K562 (cell line): ENCODE data around the gene BPTF. TPM values are rescaled to one million over a fixed set of nuclear protein-coding genes. Genes with fewer than 3 reads are reported as not detected.

Experiments used
- ADNP ChIP-seq: fragments of 200-800 bp; sonication (Bioruptor generic); IDR thresholded peaks from 2 replicates; pipeline ENCODE4 v1.6.1; 2016; ENCODE audit warnings: missing genetic modification characterization, missing compliant biosample characterization
- ETV6 ChIP-seq, 3 experiments: fragments of 150-350 bp in 1 of 3; sonication (generic) in 1 of 3; formaldehyde crosslinking in 1 of 3; IDR thresholded peaks; 2 replicates each; pipeline versions ENCODE4 v1.6.1 to v1.8.0; 2014 to 2022; ENCODE audit warnings: borderline replicate concordance in 2 of 3, low read depth in 2 of 3, antibody characterized with exemption in 1 of 3, low read length in 1 of 3, mild to moderate bottlenecking in 1 of 3, missing genetic modification reagents in 1 of 3
- FOXM1 ChIP-seq, 2 experiments: fragments of 450-650 bp in 1 of 2; sonication (generic) in 1 of 2; formaldehyde crosslinking in 1 of 2; IDR thresholded peaks; 2 replicates each; pipeline versions ENCODE4 v1.6.1 to v1.9.0; 2017 to 2022; ENCODE audit warnings: low read depth in 2 of 2, mild to moderate bottlenecking in 2 of 2, missing genetic modification reagents in 1 of 2, moderate library complexity in 1 of 2
- HDAC2 ChIP-seq: fragments of 450-650 bp; IDR thresholded peaks from 2 replicates; pipeline ENCODE4 v1.6.1; 2016; ENCODE audit warnings: mild to moderate bottlenecking
- KHSRP ChIP-seq: fragments of 450-650 bp; IDR thresholded peaks from 2 replicates; pipeline ENCODE4 v1.6.1; 2017
- MAZ ChIP-seq, 2 experiments: fragments of 450-650 bp in 1 of 2; sonication (generic) in 1 of 2; formaldehyde crosslinking; IDR thresholded peaks in 1 of 2; conservative IDR thresholded peaks in 1 of 2; 2 replicates each; pipeline versions ENCODE4 v1.4.0 to v1.5.0; 2020; ENCODE audit warnings: mild to moderate bottlenecking in 1 of 2, missing genetic modification reagents in 1 of 2
- NCOA6 ChIP-seq: fragments of 450-650 bp; IDR thresholded peaks from 2 replicates; pipeline ENCODE4 v1.6.1; 2017; ENCODE audit warnings: mild to moderate bottlenecking
- NCOR1 ChIP-seq: fragments of 450-650 bp; IDR thresholded peaks from 2 replicates; pipeline ENCODE4 v1.6.1; 2016; ENCODE audit warnings: mild to moderate bottlenecking, moderate library complexity
- PHF20 ChIP-seq: fragments of 450-650 bp; IDR thresholded peaks from 2 replicates; pipeline ENCODE4 v1.6.1; 2018; ENCODE audit not compliant: partially characterized antibody
- SMAD3 ChIP-seq: fragments of 450-650 bp; formaldehyde crosslinking; conservative IDR thresholded peaks from 2 replicates; pipeline ENCODE4 v1.4.0; 2020; ENCODE audit warnings: mild to moderate bottlenecking
- SOX6 ChIP-seq: fragments of 450-650 bp; IDR thresholded peaks from 2 replicates; pipeline ENCODE4 v1.6.1; 2014; ENCODE audit warnings: mild to moderate bottlenecking
- TAL1 ChIP-seq: fragments of 450-650 bp; IDR thresholded peaks from 2 replicates; pipeline ENCODE4 v1.6.1; 2016; ENCODE audit warnings: mild to moderate bottlenecking
- TOE1 ChIP-seq, 2 experiments: fragments of 450-650 bp in 1 of 2; sonication (generic) in 1 of 2; formaldehyde crosslinking in 1 of 2; IDR thresholded peaks; 2 replicates each; pipeline versions ENCODE4 v1.7.1 to v1.8.0; 2016 to 2022; ENCODE audit warnings: borderline replicate concordance in 2 of 2, mild to moderate bottlenecking in 2 of 2, antibody characterized with exemption in 1 of 2, inconsistent platforms in 1 of 2, low read depth in 1 of 2, missing genetic modification reagents in 1 of 2, moderate library complexity in 1 of 2
- XRCC5 ChIP-seq: fragments of 200-400 bp; formaldehyde crosslinking; IDR thresholded peaks from 2 replicates; pipeline ENCODE4 v1.6.1; 2017; ENCODE audit warnings: low read depth, mild to moderate bottlenecking, low read length
- ZNF121 ChIP-seq: sonication (generic); formaldehyde crosslinking; conservative IDR thresholded peaks from 2 replicates; pipeline ENCODE4 v1.8.0; 2022; ENCODE audit warnings: missing genetic modification reagents
- ZNF551 ChIP-seq: fragments of 250-450 bp; sonication (Bioruptor Pico); IDR thresholded peaks from 2 replicates; pipeline ENCODE4 v1.5.0; 2021; ENCODE audit warnings: mild to moderate bottlenecking, moderate library complexity
- ZNF584 ChIP-seq: fragments of 200-800 bp; sonication (Bioruptor generic); IDR thresholded peaks from 2 replicates; pipeline ENCODE4 v1.6.1; 2016; ENCODE audit warnings: low read depth, mild to moderate bottlenecking, missing genetic modification characterization, missing compliant biosample characterization
- polyA plus RNA-seq, 8 experiments: library from polyadenylated mRNA; depleted of rRNA in 4 of 8; stranded (reverse) in 5 of 8; unstranded in 3 of 8; fragments of >200 nt; fragmentation: Nextera tagmentation in 2 of 8; fragmentation: Illumina TruSeq in 1 of 8; extraction: Ambion mirVana in 2 of 8; extraction: Trizol in 1 of 8; gene quantifications; 2 replicates each; pipeline versions ENCODE4 v1.2.1 to v1.2.3, GENCODE V29; 2011 to 2014; ENCODE audit warnings: inconsistent platforms in 1 of 8, missing spikeins in 1 of 8
- total RNA-seq, 7 experiments: library from RNA; depleted of rRNA in 6 of 7; stranded (reverse); fragments of >200 nt in 6 of 7; fragmentation: Illumina TruSeq in 2 of 7; extraction: Trizol in 2 of 7; gene quantifications; 2 replicates each; pipeline versions ENCODE4 v1.2.1 to v1.2.3, GENCODE V29; 2011 to 2021; ENCODE audit warnings: low replicate concordance in 1 of 7
- TF ChIP-seq, protein P1 (sequence below): sonication (generic); formaldehyde crosslinking; IDR thresholded peaks from 2 replicates; pipeline ENCODE4 v1.4.0; 2020; ENCODE audit warnings: mild to moderate bottlenecking, missing genetic modification reagents
- TF ChIP-seq, protein P2 (sequence below): fragments of 450-650 bp; IDR thresholded peaks from 2 replicates; pipeline ENCODE4 v1.6.1; 2017; ENCODE audit warnings: antibody characterized with exemption, mild to moderate bottlenecking
- TF ChIP-seq, protein P3 (sequence below): sonication (generic); formaldehyde crosslinking; IDR thresholded peaks from 2 replicates; pipeline ENCODE4 v1.8.0; 2022; ENCODE audit warnings: mild to moderate bottlenecking, missing genetic modification reagents

Gene BPTF
- total and polyA plus RNA-seq, 9 of the 15 experiments (the other 6 are each of a cell fraction or from before 2014, with no cell fraction given): 12.5 to 52.1 (median 26.9) TPM

DNA sequence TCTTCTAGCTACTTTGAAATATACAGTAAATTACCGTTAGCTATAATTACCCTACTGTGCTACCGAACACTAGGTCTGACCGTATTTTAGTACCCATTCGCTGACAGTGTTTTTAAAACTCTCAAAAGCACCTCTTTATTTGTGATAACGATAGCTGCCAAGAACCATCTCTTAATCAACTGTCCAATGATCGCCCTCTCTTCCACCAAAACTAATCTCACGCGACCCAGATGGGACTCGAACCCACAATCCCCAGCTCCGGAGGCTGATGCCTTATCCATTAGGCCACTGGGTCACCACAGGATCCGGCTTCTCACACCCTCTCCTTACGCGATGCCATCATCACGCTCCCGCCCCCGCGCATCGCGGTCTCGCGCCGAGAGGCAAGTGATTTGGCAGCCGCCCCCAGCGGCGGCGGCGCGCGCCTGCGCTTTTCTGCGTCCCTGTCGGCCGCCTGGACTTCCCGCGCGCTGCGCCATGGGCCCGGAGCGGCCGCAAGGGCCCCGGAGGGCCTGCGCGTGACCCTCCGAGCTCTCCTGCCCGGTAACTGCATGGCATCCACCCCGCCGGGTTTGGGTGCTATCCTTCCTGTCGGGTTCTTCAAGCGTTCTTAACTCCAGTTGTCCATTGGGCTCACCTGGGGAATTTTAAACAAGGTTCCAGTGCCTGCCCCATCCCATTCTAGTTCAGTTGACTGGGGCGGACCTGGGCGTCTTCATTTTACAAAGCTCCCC lies 194.5 kb downstream of the BPTF start (continued):
- TF ChIP-seq, protein P1, sequence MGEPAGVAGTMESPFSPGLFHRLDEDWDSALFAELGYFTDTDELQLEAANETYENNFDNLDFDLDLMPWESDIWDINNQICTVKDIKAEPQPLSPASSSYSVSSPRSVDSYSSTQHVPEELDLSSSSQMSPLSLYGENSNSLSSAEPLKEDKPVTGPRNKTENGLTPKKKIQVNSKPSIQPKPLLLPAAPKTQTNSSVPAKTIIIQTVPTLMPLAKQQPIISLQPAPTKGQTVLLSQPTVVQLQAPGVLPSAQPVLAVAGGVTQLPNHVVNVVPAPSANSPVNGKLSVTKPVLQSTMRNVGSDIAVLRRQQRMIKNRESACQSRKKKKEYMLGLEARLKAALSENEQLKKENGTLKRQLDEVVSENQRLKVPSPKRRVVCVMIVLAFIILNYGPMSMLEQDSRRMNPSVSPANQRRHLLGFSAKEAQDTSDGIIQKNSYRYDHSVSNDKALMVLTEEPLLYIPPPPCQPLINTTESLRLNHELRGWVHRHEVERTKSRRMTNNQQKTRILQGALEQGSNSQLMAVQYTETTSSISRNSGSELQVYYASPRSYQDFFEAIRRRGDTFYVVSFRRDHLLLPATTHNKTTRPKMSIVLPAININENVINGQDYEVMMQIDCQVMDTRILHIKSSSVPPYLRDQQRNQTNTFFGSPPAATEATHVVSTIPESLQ (CRISPR knock-in tag): no peak; the same call in 1 of the 2 replicates
- TF ChIP-seq TAL1: peak; percentile 15; the same call in 1 of the 2 replicates
- TF ChIP-seq XRCC5: peak; percentile 92
- TF ChIP-seq, protein P2, sequence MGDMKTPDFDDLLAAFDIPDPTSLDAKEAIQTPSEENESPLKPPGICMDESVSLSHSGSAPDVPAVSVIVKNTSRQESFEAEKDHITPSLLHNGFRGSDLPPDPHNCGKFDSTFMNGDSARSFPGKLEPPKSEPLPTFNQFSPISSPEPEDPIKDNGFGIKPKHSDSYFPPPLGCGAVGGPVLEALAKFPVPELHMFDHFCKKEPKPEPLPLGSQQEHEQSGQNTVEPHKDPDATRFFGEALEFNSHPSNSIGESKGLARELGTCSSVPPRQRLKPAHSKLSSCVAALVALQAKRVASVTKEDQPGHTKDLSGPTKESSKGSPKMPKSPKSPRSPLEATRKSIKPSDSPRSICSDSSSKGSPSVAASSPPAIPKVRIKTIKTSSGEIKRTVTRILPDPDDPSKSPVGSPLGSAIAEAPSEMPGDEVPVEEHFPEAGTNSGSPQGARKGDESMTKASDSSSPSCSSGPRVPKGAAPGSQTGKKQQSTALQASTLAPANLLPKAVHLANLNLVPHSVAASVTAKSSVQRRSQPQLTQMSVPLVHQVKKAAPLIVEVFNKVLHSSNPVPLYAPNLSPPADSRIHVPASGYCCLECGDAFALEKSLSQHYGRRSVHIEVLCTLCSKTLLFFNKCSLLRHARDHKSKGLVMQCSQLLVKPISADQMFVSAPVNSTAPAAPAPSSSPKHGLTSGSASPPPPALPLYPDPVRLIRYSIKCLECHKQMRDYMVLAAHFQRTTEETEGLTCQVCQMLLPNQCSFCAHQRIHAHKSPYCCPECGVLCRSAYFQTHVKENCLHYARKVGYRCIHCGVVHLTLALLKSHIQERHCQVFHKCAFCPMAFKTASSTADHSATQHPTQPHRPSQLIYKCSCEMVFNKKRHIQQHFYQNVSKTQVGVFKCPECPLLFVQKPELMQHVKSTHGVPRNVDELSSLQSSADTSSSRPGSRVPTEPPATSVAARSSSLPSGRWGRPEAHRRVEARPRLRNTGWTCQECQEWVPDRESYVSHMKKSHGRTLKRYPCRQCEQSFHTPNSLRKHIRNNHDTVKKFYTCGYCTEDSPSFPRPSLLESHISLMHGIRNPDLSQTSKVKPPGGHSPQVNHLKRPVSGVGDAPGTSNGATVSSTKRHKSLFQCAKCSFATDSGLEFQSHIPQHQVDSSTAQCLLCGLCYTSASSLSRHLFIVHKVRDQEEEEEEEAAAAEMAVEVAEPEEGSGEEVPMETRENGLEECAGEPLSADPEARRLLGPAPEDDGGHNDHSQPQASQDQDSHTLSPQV: peak; percentile 93
- TF ChIP-seq PHF20: peak; percentile 59
- TF ChIP-seq NCOA6: no peak
- TF ChIP-seq ADNP (tag): peak; percentile 98
- TF ChIP-seq ZNF551 (CRISPR knock-in tag): no peak
- TF ChIP-seq FOXM1 (IDR thresholded peaks at IDR 0.05; ENCODE audit: low read depth): no peak
- no peak for TF ChIP-seq FOXM1 (CRISPR knock-in tag; IDR thresholded peaks at IDR 0.05; ENCODE audit: low read depth)
- TF ChIP-seq KHSRP: no peak
- no peak for TF ChIP-seq ZNF584 (CRISPR knock-in tag)
- TF ChIP-seq, protein P3, sequence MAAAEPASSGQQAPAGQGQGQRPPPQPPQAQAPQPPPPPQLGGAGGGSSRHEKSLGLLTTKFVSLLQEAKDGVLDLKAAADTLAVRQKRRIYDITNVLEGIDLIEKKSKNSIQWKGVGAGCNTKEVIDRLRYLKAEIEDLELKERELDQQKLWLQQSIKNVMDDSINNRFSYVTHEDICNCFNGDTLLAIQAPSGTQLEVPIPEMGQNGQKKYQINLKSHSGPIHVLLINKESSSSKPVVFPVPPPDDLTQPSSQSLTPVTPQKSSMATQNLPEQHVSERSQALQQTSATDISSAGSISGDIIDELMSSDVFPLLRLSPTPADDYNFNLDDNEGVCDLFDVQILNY (CRISPR knock-in tag): no peak; the same call in 1 of the 2 replicates
- TF ChIP-seq NCOR1: peak; percentile 62; the same call in 1 of the 2 replicates
- peak; percentile 93 to 95 for TF ChIP-seq MAZ (CRISPR knock-in tag; conservative IDR thresholded peaks at IDR 0.05 in 1 of 2, IDR thresholded peaks at IDR 0.05 in 1 of 2)
- TF ChIP-seq TOE1 (IDR thresholded peaks at IDR 0.05; ENCODE audit: borderline replicate concordance): peak; percentile 76
- no peak for TF ChIP-seq TOE1 (CRISPR knock-in tag; IDR thresholded peaks at IDR 0.05; ENCODE audit: borderline replicate concordance, low read depth)
- TF ChIP-seq ETV6 (IDR thresholded peaks at IDR 0.05; ENCODE audit: borderline replicate concordance in 1 of 2, low read depth in 2 of 2, low read length in 1 of 2): no peak
- TF ChIP-seq ETV6 (CRISPR knock-in tag; IDR thresholded peaks at IDR 0.05; ENCODE audit: borderline replicate concordance): no peak
- no peak for TF ChIP-seq ZNF121 (CRISPR knock-in tag)
- TF ChIP-seq HDAC2: 0 out of 2 replicates have a peak, but pooled peaks have one; percentile 39
- peak; percentile 75; the same call in 1 of the 2 replicates for TF ChIP-seq SMAD3
- peak; percentile 78; the same call in 1 of the 2 replicates for TF ChIP-seq SOX6
